Heart left ventricle (tissue), 13 donors: ENCODE measurements around the gene TWF1.

Experiments
- POLR2A ChIP-seq, 2 donors: fragments of 450-650 bp; IDR thresholded peaks; one replicate each; pipeline ENCODE4 v1.6.1; 2017; ENCODE audit warnings: antibody characterized with exemption in 2 of 2, mild to moderate bottlenecking in 2 of 2, moderate library complexity in 2 of 2
- TF ChIP-seq, protein P1 (sequence below), 12 donors: fragments of 200-600 bp; sonication (generic) in 4 of 12; IDR thresholded peaks; one replicate each; pipeline versions ENCODE4 v1.5.0 to v1.8.0; 2018 to 2022; ENCODE audit warnings: antibody characterized with exemption in 12 of 12, mild to moderate bottlenecking in 5 of 12
- donor health status: ischemic (EF 13 %, LVEDD 7.1; RV severe dilation, severe dysfunction).
- donor health status: DM: no; HTN: yes; CAD: no.
- donor health status: DM: no; HTN: no; CAD: no.
- donor health status: ischemic (EF 25% LVEDD 6.9; RV normal size, moderate dysfunction).
- donor health status: ischemic (EF 25% LVEDD 5.7; RV mildly dilated, moderate dysfunction).
- donor health status: ischemic (EF 35%, LVEDD 5.7; RV mildly dilated, moderate dysfunction).
- donor health status: nonischemic (EF 11% LVEDD 7.7; RV severe dilation, severe dysfunction).
- donor health status: DM: yes; HTN: yes; CAD: no.
- donor health status: PGD.
- donor health status: ischemic (EF 29% LVEDD 5.4; RV normal size, mild dysfunction).
- donor health status: nonischemic (EF 23%, LVEDD 6.1; RV moderate dilation, normal function).

DNA sequence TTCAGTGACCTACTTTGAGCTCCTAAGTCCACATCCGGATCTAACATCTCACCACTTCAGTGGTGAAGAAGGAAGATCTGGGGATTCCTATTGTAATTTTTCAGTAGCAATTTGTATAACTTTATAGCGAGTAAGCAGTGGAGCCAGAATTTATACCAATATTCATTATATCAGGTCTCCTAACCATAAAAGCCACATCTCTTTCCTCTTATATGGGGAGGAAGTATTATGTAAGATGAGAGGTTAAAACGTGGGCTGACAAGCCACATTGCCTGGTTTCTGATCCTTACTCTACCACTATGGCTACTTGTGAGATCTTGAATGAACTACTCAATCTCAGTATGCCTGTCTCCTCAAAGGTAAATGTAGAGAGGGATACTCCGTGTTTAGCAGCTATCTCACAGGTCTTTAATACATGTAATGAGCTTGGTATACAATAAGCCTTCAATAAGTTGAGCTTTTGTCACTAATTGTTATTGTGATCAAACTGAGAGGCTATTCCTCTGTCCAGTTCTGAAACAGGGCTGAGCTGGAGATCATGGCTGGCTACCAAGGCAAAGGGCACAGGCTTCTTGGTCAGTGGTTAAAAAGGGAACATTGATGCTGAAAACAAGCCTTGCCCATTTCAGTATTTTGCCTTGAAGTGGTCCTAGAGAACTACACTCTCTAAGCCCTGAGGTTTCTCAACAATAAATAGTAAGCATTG, 26.5 kb upstream of the TWF1 start:
- no peak for TF ChIP-seq POLR2A (IDR thresholded peaks at IDR 0.05)
- TF ChIP-seq, protein P1, sequence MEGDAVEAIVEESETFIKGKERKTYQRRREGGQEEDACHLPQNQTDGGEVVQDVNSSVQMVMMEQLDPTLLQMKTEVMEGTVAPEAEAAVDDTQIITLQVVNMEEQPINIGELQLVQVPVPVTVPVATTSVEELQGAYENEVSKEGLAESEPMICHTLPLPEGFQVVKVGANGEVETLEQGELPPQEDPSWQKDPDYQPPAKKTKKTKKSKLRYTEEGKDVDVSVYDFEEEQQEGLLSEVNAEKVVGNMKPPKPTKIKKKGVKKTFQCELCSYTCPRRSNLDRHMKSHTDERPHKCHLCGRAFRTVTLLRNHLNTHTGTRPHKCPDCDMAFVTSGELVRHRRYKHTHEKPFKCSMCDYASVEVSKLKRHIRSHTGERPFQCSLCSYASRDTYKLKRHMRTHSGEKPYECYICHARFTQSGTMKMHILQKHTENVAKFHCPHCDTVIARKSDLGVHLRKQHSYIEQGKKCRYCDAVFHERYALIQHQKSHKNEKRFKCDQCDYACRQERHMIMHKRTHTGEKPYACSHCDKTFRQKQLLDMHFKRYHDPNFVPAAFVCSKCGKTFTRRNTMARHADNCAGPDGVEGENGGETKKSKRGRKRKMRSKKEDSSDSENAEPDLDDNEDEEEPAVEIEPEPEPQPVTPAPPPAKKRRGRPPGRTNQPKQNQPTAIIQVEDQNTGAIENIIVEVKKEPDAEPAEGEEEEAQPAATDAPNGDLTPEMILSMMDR (IDR thresholded peaks at IDR 0.05), result no peak
